IMR-90 (cell line): Measurements from ENCODE around the gene ATP1A1. TPM values are rescaled to one million over a fixed set of nuclear protein-coding genes. Genes with fewer than 3 reads are reported as not detected.

ENCODE experiments used
- ATAC-seq: fragments of 200-7000 bp; cut with Tn5 transposase; 2 replicates; pipeline ENCODE4 v1.9.1; 2020; ENCODE audit warnings: low read depth, mild to moderate bottlenecking, moderate library complexity
- BruUV-seq: library from RNA; stranded (reverse); fragments of 400-500 nt; replicated peaks from 2 replicates; lab custom pipeline; 2021; lab: Mats Ljungman, UMichigan
- CTCF ChIA-PET: fragments of 300-600 bp; formaldehyde crosslinking; extraction: SDS; loops from one replicate; lab custom pipeline; 2021; ENCODE audit warnings: antibody characterized with exemption; lab: Yijun Ruan, JAX
- POLR2A ChIA-PET: fragments of 300-600 bp; sonication (Branson Sonifier 250); formaldehyde crosslinking; loops from one replicate; lab custom pipeline; 2022; ENCODE audit warnings: antibody characterized with exemption; ENCODE audit not compliant: unreplicated experiment; lab: Charles Lee
- DNase-seq: peaks from one replicate; pipeline ENCODE4 v3.0.0; 2013
- H2AFZ ChIP-seq: replicated peaks from 2 replicates; pipeline ENCODE3; 2013; ENCODE audit warnings: low read length, mild to moderate bottlenecking; ENCODE audit not compliant: poor library complexity
- H2AK5ac ChIP-seq: 2 replicates; pipeline ENCODE4 v1.6.1; 2013; ENCODE audit warnings: low read depth, low read length, inconsistent platforms
- H2AK9ac ChIP-seq: replicated peaks from 2 replicates; pipeline ENCODE3; 2013; ENCODE audit warnings: mild to moderate bottlenecking, low read depth, low read length, moderate library complexity; ENCODE audit not compliant: poor library complexity
- H2BK120ac ChIP-seq: 2 replicates; pipeline ENCODE4 v1.6.1; 2013; ENCODE audit warnings: low read depth, low read length, inconsistent platforms
- H2BK15ac ChIP-seq: 3 replicates; pipeline ENCODE4 v1.6.1; 2013; ENCODE audit warnings: low read depth, low read length, inconsistent platforms
- H2BK20ac ChIP-seq: 2 replicates; pipeline ENCODE4 v1.6.1; 2013; ENCODE audit warnings: low read depth, mild to moderate bottlenecking, inconsistent platforms, low read length, moderate library complexity
- H2BK5ac ChIP-seq: 2 replicates; pipeline ENCODE4 v1.6.1; 2013; ENCODE audit warnings: mild to moderate bottlenecking, low read depth, low read length, inconsistent platforms; ENCODE audit not compliant: poor library complexity, severe bottlenecking
- H3K14ac ChIP-seq: replicated peaks from 2 replicates; pipeline ENCODE4 v1.6.1; 2013; ENCODE audit warnings: low read depth, low read length, inconsistent platforms
- H3K18ac ChIP-seq: 2 replicates; pipeline ENCODE4 v1.6.1; 2013; ENCODE audit warnings: low read depth, low read length, control low read depth
- H3K23ac ChIP-seq: 2 replicates; pipeline ENCODE4 v1.6.1; 2013; ENCODE audit warnings: low read depth, low read length, inconsistent platforms
- H3K27ac ChIP-seq: 2 replicates; pipeline ENCODE4 v1.5.1; 2013; ENCODE audit warnings: mild to moderate bottlenecking, control low read depth, low read length; ENCODE audit not compliant: insufficient read depth
- H3K27me3 ChIP-seq: 2 replicates; pipeline ENCODE4 v1.6.1; 2013; ENCODE audit warnings: low read length; ENCODE audit not compliant: control insufficient read depth, insufficient read depth
- H3K36me3 ChIP-seq: 2 replicates; pipeline ENCODE4 v1.6.1; 2013; ENCODE audit warnings: low read length, mixed read lengths; ENCODE audit not compliant: control insufficient read depth, insufficient read depth
- H3K4ac ChIP-seq: 2 replicates; pipeline ENCODE4 v1.6.1; 2013; ENCODE audit warnings: low read depth, low read length, inconsistent platforms
- H3K4me1 ChIP-seq: 2 replicates; pipeline ENCODE4 v1.6.1; 2013; ENCODE audit warnings: low read length, mixed read lengths; ENCODE audit not compliant: control insufficient read depth, insufficient read depth
- H3K4me2 ChIP-seq: 2 replicates; pipeline ENCODE4 v1.6.1; 2013; ENCODE audit warnings: low read depth, mild to moderate bottlenecking, control low read depth, low read length, moderate library complexity
- H3K4me3 ChIP-seq: 2 replicates; pipeline ENCODE4 v1.5.1; 2013; ENCODE audit warnings: low read depth, mild to moderate bottlenecking, control low read depth, low read length, moderate library complexity; ENCODE audit not compliant: insufficient read depth
- H3K56ac ChIP-seq: 2 replicates; pipeline ENCODE4 v1.6.1; 2013; ENCODE audit warnings: low read length, inconsistent platforms; ENCODE audit not compliant: insufficient read depth; ENCODE audit errors: extremely low read depth
- H3K79me1 ChIP-seq, 2 experiments: 2 replicates each; pipeline ENCODE4 v1.6.1; 2013; ENCODE audit warnings: low read length in 2 of 2, inconsistent platforms in 1 of 2, low read depth in 1 of 2
- H3K9ac ChIP-seq: 2 replicates; pipeline ENCODE4 v1.6.1; 2013; ENCODE audit warnings: low read depth, low read length, control low read depth
- H3K9me1 ChIP-seq: 2 replicates; pipeline ENCODE4 v1.6.1; 2013; ENCODE audit warnings: low read length, inconsistent platforms; ENCODE audit not compliant: insufficient read depth
- H3K9me3 ChIP-seq: 2 replicates; pipeline ENCODE4 v1.6.1; 2013; ENCODE audit warnings: low read length; ENCODE audit not compliant: control insufficient read depth, insufficient read depth
- H4K20me1 ChIP-seq: 2 replicates; pipeline ENCODE4 v1.6.1; 2013; ENCODE audit warnings: low read length, inconsistent platforms; ENCODE audit not compliant: insufficient read depth
- H4K5ac ChIP-seq: 2 replicates; pipeline ENCODE4 v1.6.1; 2013; ENCODE audit warnings: mild to moderate bottlenecking, low read depth, low read length, control low read depth
- H4K8ac ChIP-seq, 2 experiments: 2 replicates each; pipeline ENCODE4 v1.6.1; 2013; ENCODE audit warnings: low read depth in 2 of 2, low read length in 2 of 2, control low read depth in 1 of 2, inconsistent platforms in 1 of 2
- H4K91ac ChIP-seq: 2 replicates; pipeline ENCODE4 v1.6.1; 2013; ENCODE audit warnings: low read depth, low read length, inconsistent platforms; ENCODE audit not compliant: insufficient read depth
- BHLHE40 ChIP-seq: fragments of 150-350 bp; IDR thresholded peaks from 2 replicates; pipeline ENCODE4 v1.6.1; 2016; ENCODE audit warnings: mild to moderate bottlenecking, low read depth, low read length
- CEBPB ChIP-seq: IDR thresholded peaks from 2 replicates; pipeline ENCODE4 v1.6.1; 2012; ENCODE audit warnings: low read depth, low read length, improper control_type of control experiment
- CHD1 ChIP-seq: IDR thresholded peaks from 2 replicates; pipeline ENCODE4 v1.6.1; 2012; ENCODE audit warnings: low read depth, low read length, improper control_type of control experiment
- FOS ChIP-seq: fragments of 150-350 bp; IDR thresholded peaks from 2 replicates; pipeline ENCODE4 v1.6.1; 2016; ENCODE audit warnings: low read depth, low read length
- MAFK ChIP-seq: IDR thresholded peaks from 2 replicates; pipeline ENCODE4 v1.6.1; 2012; ENCODE audit warnings: low read depth, low read length, improper control_type of control experiment
- MAZ ChIP-seq: IDR thresholded peaks from 2 replicates; pipeline ENCODE4 v1.6.1; 2012; ENCODE audit warnings: low read depth, mild to moderate bottlenecking, low read length, improper control_type of control experiment, moderate library complexity, borderline replicate concordance
- MXI1 ChIP-seq: IDR thresholded peaks from 2 replicates; pipeline ENCODE4 v1.6.1; 2012; ENCODE audit warnings: low read depth, mild to moderate bottlenecking, low read length, moderate library complexity, borderline replicate concordance
- NFE2L2 ChIP-seq: fragments of 150-350 bp; IDR thresholded peaks from 2 replicates; pipeline ENCODE4 v1.6.1; 2016; ENCODE audit warnings: low read depth, mild to moderate bottlenecking, low read length
- POLR2A ChIP-seq: IDR thresholded peaks from 2 replicates; pipeline ENCODE4 v1.6.1; 2012; ENCODE audit warnings: mild to moderate bottlenecking, low read depth, low read length
- RAD21 ChIP-seq: IDR thresholded peaks from 2 replicates; pipeline ENCODE4 v1.6.1; 2012; ENCODE audit warnings: low read length, improper control_type of control experiment
- RFX5 ChIP-seq: IDR thresholded peaks from 2 replicates; pipeline ENCODE4 v1.8.0; 2012; ENCODE audit warnings: low read depth, mild to moderate bottlenecking, low read length, moderate library complexity
- SMC3 ChIP-seq: fragments of 150-350 bp; IDR thresholded peaks from 2 replicates; pipeline ENCODE4 v1.6.1; 2016; ENCODE audit warnings: low read depth, mild to moderate bottlenecking, antibody characterized with exemption, low read length, moderate library complexity
- WGBS, 2 experiments: methylation state at CpG; one replicate each; pipeline versions ENCODE4 v1.1.5 to v1.1.7; 2013; ENCODE audit warnings: missing lambda C conversion rate in 2 of 2; ENCODE audit not compliant: insufficient read length in 1 of 2; ENCODE audit errors: extremely low coverage in 2 of 2; 5-methylcytosine and 5-hydroxymethylcytosine counted together
- dilution Hi-C: fragments of 300-500 bp; cut with HindIII; formaldehyde crosslinking; loops from one replicate; pipeline ENCODE4 v1.14.3; 2018; ENCODE audit warnings: low sequenced_read_pairs; ENCODE audit not compliant: unreplicated experiment
- in situ Hi-C: fragments of 300-500 bp; cut with MboI; formaldehyde crosslinking; loops from 3 replicates; pipeline ENCODE4 v1.14.3; 2019; ENCODE audit warnings: low sequenced_read_pairs, inconsistent platforms, mixed read lengths
- intact Hi-C: fragments of 100-400 bp; cut with micrococcal nuclease; formaldehyde crosslinking; loops from 2 replicates; pipeline ENCODE4 v1.10.0; 2022
- polyA plus RNA-seq, 3 experiments: library from polyadenylated mRNA; depleted of rRNA; stranded (reverse); fragments of >200 nt; gene quantifications; 2 replicates each; pipeline ENCODE4 v1.2.3, GENCODE V29; 2012; ENCODE audit warnings: low replicate concordance in 1 of 3
- total RNA-seq: library from RNA; depleted of rRNA; stranded (reverse); fragments of >200 nt; gene quantifications from 2 replicates; pipeline ENCODE4 v1.2.3, GENCODE V29; 2012
- TF ChIP-seq, protein P1 (sequence below): fragments of 150-350 bp; IDR thresholded peaks from 2 replicates; pipeline ENCODE4 v1.6.1; 2016; ENCODE audit warnings: low read depth, mild to moderate bottlenecking, low read length, moderate library complexity, borderline replicate concordance
- TF ChIP-seq, protein P2 (sequence below): conservative IDR thresholded peaks from 2 replicates; pipeline ENCODE4 v1.5.1; 2012; ENCODE audit warnings: mild to moderate bottlenecking, low read depth, low read length, improper control_type of control experiment
- TF ChIP-seq, protein P3 (sequence below): fragments of 150-350 bp; IDR thresholded peaks from 2 replicates; pipeline ENCODE4 v1.6.1; 2017; ENCODE audit warnings: mild to moderate bottlenecking, antibody characterized with exemption, low read length, low read depth

Gene ATP1A1
- total and polyA plus RNA-seq, 2 of the 4 experiments (the other 2 are of a cell fraction), result 116 to 125 TPM

DNA sequence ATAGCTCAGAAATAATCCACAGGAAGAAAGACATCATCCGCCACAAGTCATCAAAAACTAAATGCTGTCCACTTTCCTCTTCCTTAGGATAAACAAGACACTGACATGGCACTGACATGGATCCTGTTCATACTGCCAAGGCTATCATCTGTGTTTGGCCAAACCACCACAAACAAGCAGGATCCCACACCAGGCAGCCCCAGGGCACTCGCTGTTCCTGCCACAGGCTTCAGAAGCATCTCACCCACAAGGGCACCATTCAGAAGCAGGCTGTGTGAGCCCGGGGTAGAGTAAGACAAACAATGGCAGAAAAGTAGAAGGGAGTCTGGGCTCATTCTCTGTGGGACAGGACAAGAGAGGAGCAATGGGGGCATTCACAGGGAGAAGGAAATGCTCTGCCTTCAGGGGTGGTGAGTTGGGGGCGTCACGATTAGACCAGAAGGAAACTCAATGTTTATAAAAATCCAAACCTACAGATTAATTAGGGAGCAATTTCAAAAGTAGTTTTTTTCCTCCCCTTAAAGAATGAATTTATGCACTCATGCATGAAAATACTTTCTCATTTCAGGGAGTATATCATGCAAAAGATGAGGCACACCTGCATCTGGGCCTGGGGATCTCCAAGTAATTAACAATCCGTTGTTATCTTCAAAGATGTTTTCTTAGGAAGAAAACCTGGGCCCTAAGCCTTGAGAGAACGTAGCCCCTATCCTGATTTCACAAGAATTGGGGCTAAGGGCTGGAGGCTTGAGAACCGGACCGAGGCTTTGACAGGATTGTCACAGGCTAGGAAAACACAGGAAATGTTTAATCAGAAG is 43.3 kb upstream of the ATP1A1 start:
- H2AFZ ChIP-seq, result no peak overlapping the region
- H3K9me3 ChIP-seq, result no peaks in the 10 kb centered on the region
- DNase-seq (no peak), ATAC-seq (no peak)
- H4K20me1 ChIP-seq, result no peaks in the 10 kb centered on the region
- no TSS peak for BruUV-seq
- no peak overlapping the region for H3K4me3 ChIP-seq
- H3K56ac ChIP-seq, result no peak overlapping the region
- H4K8ac ChIP-seq, result no peak overlapping the region
- no peaks in the 10 kb centered on the region for H3K79me1 ChIP-seq
- no peaks in the 10 kb centered on the region for H3K36me3 ChIP-seq
- H4K5ac ChIP-seq, result no peak overlapping the region
- H3K23ac ChIP-seq, result no peak overlapping the region
- dilution Hi-C loops, result no loop called here
- no peak overlapping the region for H2BK120ac ChIP-seq
- H3K27me3 ChIP-seq, result peaks cover 10% of the 10 kb centered on the region
- ChIA-PET CTCF (no interaction called here), POLR2A (no interaction called here)
- 0 out of 2 replicates have a peak, but pooled peaks cover under 1% of the 10 kb centered on the region for H3K9me1 ChIP-seq
- H2BK15ac ChIP-seq, result no peak overlapping the region
- H2AK5ac ChIP-seq, result no peak overlapping the region
- no peak overlapping the region for H3K4me2 ChIP-seq
- no peak overlapping the region for H4K91ac ChIP-seq
- no CpG with 5 or more reads among the region's 9 CpGs for WGBS, 2 experiments
- no peak overlapping the region for H2BK5ac ChIP-seq
- no peak overlapping the region for H3K18ac ChIP-seq
- no peak overlapping the region for H2BK20ac ChIP-seq
- no peak overlapping the region for H3K9ac ChIP-seq
- intact Hi-C loops, result loop anchor here (5.0 kb wide), 1 partner anchor 47 kb away; no protein-coding TSS in a partner anchor
- no peaks in the 10 kb centered on the region for H3K4me1 ChIP-seq
- no peak overlapping the region for H2AK9ac ChIP-seq
- H3K27ac ChIP-seq, result no peak overlapping the region
- H3K14ac ChIP-seq, result no peak overlapping the region
- H3K4ac ChIP-seq, result no peak overlapping the region
- in situ Hi-C loops, result no loop called here
- TF ChIP-seq RAD21 (no peak), BHLHE40 (no peak), NFE2L2 (no peak), MXI1 (no peak), MAFK (no peak), RFX5 (no peak), FOS (no peak), CEBPB (no peak), CHD1 (no peak), POLR2A (no peak), MAZ (no peak), SMC3 (no peak)
- TF ChIP-seq, protein P1, sequence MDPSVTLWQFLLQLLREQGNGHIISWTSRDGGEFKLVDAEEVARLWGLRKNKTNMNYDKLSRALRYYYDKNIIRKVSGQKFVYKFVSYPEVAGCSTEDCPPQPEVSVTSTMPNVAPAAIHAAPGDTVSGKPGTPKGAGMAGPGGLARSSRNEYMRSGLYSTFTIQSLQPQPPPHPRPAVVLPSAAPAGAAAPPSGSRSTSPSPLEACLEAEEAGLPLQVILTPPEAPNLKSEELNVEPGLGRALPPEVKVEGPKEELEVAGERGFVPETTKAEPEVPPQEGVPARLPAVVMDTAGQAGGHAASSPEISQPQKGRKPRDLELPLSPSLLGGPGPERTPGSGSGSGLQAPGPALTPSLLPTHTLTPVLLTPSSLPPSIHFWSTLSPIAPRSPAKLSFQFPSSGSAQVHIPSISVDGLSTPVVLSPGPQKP, result no peak
- TF ChIP-seq, protein P2, sequence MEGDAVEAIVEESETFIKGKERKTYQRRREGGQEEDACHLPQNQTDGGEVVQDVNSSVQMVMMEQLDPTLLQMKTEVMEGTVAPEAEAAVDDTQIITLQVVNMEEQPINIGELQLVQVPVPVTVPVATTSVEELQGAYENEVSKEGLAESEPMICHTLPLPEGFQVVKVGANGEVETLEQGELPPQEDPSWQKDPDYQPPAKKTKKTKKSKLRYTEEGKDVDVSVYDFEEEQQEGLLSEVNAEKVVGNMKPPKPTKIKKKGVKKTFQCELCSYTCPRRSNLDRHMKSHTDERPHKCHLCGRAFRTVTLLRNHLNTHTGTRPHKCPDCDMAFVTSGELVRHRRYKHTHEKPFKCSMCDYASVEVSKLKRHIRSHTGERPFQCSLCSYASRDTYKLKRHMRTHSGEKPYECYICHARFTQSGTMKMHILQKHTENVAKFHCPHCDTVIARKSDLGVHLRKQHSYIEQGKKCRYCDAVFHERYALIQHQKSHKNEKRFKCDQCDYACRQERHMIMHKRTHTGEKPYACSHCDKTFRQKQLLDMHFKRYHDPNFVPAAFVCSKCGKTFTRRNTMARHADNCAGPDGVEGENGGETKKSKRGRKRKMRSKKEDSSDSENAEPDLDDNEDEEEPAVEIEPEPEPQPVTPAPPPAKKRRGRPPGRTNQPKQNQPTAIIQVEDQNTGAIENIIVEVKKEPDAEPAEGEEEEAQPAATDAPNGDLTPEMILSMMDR, result no peak
- TF ChIP-seq, protein P3, sequence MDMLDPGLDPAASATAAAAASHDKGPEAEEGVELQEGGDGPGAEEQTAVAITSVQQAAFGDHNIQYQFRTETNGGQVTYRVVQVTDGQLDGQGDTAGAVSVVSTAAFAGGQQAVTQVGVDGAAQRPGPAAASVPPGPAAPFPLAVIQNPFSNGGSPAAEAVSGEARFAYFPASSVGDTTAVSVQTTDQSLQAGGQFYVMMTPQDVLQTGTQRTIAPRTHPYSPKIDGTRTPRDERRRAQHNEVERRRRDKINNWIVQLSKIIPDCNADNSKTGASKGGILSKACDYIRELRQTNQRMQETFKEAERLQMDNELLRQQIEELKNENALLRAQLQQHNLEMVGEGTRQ, result no peak
